OCI-LY1 (cell line): ENCODE results near the gene MMP11.

Source experiments
- H2AFZ ChIP-seq: fragments of 200-600 bp; sonication (generic), shearing (Covaris generic); 2 replicates; pipeline ENCODE4 v1.6.0; 2014; ENCODE audit warnings: antibody characterized with exemption, mild to moderate bottlenecking, low read length
- H3F3A ChIP-seq: fragments of 200-600 bp; sonication (generic), shearing (Covaris generic); 2 replicates; pipeline ENCODE4 v1.6.0; 2014; ENCODE audit warnings: mild to moderate bottlenecking, antibody characterized with exemption, low read length, moderate library complexity; ENCODE audit not compliant: insufficient read depth
- H3K27ac ChIP-seq: fragments of 200-600 bp; sonication (generic); 2 replicates; pipeline ENCODE4 v1.5.1; 2014; ENCODE audit warnings: low read length, mixed run types, mild to moderate bottlenecking, low read depth; ENCODE audit not compliant: poor library complexity, severe bottlenecking
- H3K27me3 ChIP-seq: fragments of 200-600 bp; sonication (generic); 2 replicates; pipeline ENCODE4 v1.6.0; 2014; ENCODE audit warnings: antibody characterized with exemption, mild to moderate bottlenecking, low read length, moderate library complexity; ENCODE audit not compliant: insufficient read depth
- H3K36me3 ChIP-seq: fragments of 200-600 bp; sonication (generic); 2 replicates; pipeline ENCODE4 v1.6.1; 2014; ENCODE audit warnings: mild to moderate bottlenecking, antibody characterized with exemption, low read length, moderate library complexity, mixed read lengths; ENCODE audit not compliant: insufficient read depth
- H3K4me1 ChIP-seq: fragments of 200-600 bp; sonication (generic); 2 replicates; pipeline ENCODE4 v1.5.1; 2014; ENCODE audit warnings: mild to moderate bottlenecking, low read length, moderate library complexity; ENCODE audit not compliant: insufficient read depth, severe bottlenecking
- H3K4me2 ChIP-seq: fragments of 200-600 bp; sonication (generic), shearing (Covaris generic); 2 replicates; pipeline ENCODE4 v1.6.1; 2014; ENCODE audit warnings: low read length
- H3K4me3 ChIP-seq: fragments of 200-600 bp; sonication (generic); 2 replicates; pipeline ENCODE4 v1.5.1; 2014; ENCODE audit warnings: low read length, low read depth, mild to moderate bottlenecking, mixed read lengths; ENCODE audit not compliant: poor library complexity, severe bottlenecking
- H3K79me2 ChIP-seq: fragments of 200-600 bp; shearing (Covaris generic); 2 replicates; pipeline ENCODE4 v1.6.1; 2016; ENCODE audit warnings: mixed run types, low read length, mixed read lengths; ENCODE audit not compliant: insufficient read depth
- H3K9ac ChIP-seq: fragments of 200-600 bp; sonication (generic), shearing (Covaris generic); 2 replicates; pipeline ENCODE4 v1.6.1; 2014; ENCODE audit warnings: mild to moderate bottlenecking, low read length, mixed read lengths
- H3K9me2 ChIP-seq: fragments of 200-600 bp; sonication (generic), shearing (Covaris generic); 2 replicates; pipeline ENCODE4 v1.6.1; 2014; ENCODE audit warnings: low read depth, mild to moderate bottlenecking, low read length, mixed read lengths
- H3K9me3 ChIP-seq: fragments of 200-600 bp; shearing (Covaris generic); 2 replicates; pipeline ENCODE4 v1.6.1; 2014; ENCODE audit warnings: low read length, mixed read lengths
- H4K20me1 ChIP-seq: fragments of 200-600 bp; sonication (generic), shearing (Covaris generic); 2 replicates; pipeline ENCODE4 v1.6.0; 2016; ENCODE audit warnings: mild to moderate bottlenecking, low read length; ENCODE audit not compliant: insufficient read depth
- EZH2 ChIP-seq: fragments of 200-600 bp; sonication (generic), shearing (Covaris generic); IDR thresholded peaks from 2 replicates; pipeline ENCODE4 v1.8.0; 2017; ENCODE audit warnings: borderline replicate concordance, mixed run types, mild to moderate bottlenecking, antibody characterized with exemption, low read length, moderate library complexity, mixed read lengths
- TF ChIP-seq, protein P1 (sequence below): fragments of 200-600 bp; sonication (generic), shearing (Covaris generic); IDR thresholded peaks from 2 replicates; pipeline ENCODE4 v1.5.1; 2017; ENCODE audit warnings: mild to moderate bottlenecking, antibody characterized with exemption, low read length, moderate library complexity, mixed read lengths

The MMP11 gene

DNA sequence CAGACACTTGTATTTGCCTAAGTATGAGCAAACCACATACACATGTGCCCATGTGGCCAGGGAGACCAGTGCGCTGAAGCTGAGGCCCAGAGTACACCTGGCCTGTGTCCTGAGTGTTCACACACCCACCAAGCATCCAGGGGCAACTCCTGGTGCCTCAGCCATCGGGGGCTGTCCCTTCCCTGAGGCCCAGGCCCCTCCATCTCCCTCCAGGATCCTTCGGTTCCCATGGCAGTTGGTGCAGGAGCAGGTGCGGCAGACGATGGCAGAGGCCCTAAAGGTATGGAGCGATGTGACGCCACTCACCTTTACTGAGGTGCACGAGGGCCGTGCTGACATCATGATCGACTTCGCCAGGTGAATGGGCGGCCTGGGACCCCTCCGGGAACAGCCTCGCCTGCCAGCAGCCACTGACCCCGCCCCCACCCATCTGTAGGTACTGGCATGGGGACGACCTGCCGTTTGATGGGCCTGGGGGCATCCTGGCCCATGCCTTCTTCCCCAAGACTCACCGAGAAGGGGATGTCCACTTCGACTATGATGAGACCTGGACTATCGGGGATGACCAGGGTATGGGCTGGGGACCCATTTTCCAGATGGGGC is 7.6 kb downstream of the MMP11 start:
- Histone ChIP-seq H3K9ac (no peak overlapping the region), H3K4me2 (no peak overlapping the region), H3K9me3 (no peaks in the 10 kb centered on the region), H3F3A (no peaks in the 10 kb centered on the region), H4K20me1 (no peaks in the 10 kb centered on the region), H3K4me3 (no peak overlapping the region), H3K27me3 (0 out of 2 replicates have a peak, but pooled peaks cover 4% of the 10 kb centered on the region), H3K79me2 (no peaks in the 10 kb centered on the region), H3K9me2 (no peaks in the 10 kb centered on the region), H3K4me1 (no peaks in the 10 kb centered on the region), H3K36me3 (no peaks in the 10 kb centered on the region), H3K27ac (no peak overlapping the region), H2AFZ (no peak overlapping the region)
- TF ChIP-seq, protein P1, sequence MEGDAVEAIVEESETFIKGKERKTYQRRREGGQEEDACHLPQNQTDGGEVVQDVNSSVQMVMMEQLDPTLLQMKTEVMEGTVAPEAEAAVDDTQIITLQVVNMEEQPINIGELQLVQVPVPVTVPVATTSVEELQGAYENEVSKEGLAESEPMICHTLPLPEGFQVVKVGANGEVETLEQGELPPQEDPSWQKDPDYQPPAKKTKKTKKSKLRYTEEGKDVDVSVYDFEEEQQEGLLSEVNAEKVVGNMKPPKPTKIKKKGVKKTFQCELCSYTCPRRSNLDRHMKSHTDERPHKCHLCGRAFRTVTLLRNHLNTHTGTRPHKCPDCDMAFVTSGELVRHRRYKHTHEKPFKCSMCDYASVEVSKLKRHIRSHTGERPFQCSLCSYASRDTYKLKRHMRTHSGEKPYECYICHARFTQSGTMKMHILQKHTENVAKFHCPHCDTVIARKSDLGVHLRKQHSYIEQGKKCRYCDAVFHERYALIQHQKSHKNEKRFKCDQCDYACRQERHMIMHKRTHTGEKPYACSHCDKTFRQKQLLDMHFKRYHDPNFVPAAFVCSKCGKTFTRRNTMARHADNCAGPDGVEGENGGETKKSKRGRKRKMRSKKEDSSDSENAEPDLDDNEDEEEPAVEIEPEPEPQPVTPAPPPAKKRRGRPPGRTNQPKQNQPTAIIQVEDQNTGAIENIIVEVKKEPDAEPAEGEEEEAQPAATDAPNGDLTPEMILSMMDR = no peak
- no peak for TF ChIP-seq EZH2

DNA sequence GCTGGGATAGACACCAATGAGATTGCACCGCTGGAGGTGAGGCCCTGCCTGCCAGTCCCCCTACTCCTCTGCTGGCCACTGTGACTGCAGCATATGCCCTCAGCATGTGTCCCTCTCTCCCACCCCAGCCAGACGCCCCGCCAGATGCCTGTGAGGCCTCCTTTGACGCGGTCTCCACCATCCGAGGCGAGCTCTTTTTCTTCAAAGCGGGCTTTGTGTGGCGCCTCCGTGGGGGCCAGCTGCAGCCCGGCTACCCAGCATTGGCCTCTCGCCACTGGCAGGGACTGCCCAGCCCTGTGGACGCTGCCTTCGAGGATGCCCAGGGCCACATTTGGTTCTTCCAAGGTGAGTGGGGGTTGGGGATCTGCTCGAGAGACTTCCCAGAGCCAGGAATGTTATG is 8.4 kb downstream of the MMP11 start:
- Histone ChIP-seq H3K9ac (no peak overlapping the region), H3K4me1 (peaks cover under 1% of the 10 kb centered on the region), H3K9me2 (no peaks in the 10 kb centered on the region), H3K27me3 (0 out of 2 replicates have a peak, but pooled peaks cover 4% of the 10 kb centered on the region), H3K9me3 (no peaks in the 10 kb centered on the region), H2AFZ (no peak overlapping the region), H3K36me3 (no peaks in the 10 kb centered on the region), H3F3A (no peaks in the 10 kb centered on the region), H4K20me1 (no peaks in the 10 kb centered on the region), H3K4me3 (no peak overlapping the region), H3K27ac (no peak overlapping the region), H3K79me2 (no peaks in the 10 kb centered on the region), H3K4me2 (no peak overlapping the region)
- TF ChIP-seq, protein P1 = no peak
- TF ChIP-seq EZH2 = no peak

DNA sequence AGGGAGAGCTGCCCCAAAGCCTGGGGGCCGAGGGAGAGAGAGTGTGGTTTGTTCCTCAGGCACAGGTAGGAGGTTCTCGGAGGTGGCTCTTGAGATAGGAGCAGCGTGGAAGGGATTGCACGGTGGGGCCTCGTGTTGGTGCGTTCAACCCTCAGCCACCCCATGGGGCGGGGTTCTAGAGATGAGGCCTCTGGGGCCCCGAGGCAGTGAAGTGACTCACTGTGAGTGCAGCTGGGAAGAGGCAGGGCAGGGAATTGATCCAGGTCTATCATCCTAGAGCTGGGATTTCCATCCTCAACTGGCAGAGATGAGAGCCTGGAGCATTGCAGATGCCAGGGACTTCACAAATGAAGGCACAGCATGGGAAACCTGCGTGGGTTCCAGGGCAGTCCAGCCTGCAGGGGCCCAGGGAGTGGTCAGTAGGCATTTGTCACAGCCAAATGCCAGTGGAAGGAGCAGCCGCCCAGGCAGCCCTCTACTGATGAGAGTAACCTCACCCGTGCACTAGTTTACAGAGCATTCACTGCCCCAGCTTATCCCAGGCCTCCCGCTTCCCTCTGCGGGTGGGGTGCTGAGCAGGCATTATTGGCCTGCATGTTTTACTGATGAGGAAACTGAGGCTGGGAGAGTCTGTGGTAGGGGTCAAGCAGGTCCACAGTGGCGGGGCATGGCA is 9.0 kb downstream of the MMP11 start:
- no peak overlapping the region for H3K9ac ChIP-seq
- H3K4me3 ChIP-seq = no peak overlapping the region
- H3K27me3 ChIP-seq = 0 out of 2 replicates have a peak, but pooled peaks cover 4% of the 10 kb centered on the region
- no peak overlapping the region for H3K4me2 ChIP-seq
- TF ChIP-seq, protein P1 = no peak
- TF ChIP-seq EZH2 = no peak
- no peaks in the 10 kb centered on the region for H4K20me1 ChIP-seq
- no peaks in the 10 kb centered on the region for H3F3A ChIP-seq
- no peaks in the 10 kb centered on the region for H3K36me3 ChIP-seq
- H3K9me3 ChIP-seq = no peaks in the 10 kb centered on the region
- H2AFZ ChIP-seq = no peak overlapping the region
- no peak overlapping the region for H3K27ac ChIP-seq
- no peaks in the 10 kb centered on the region for H3K79me2 ChIP-seq
- peaks cover 6% of the 10 kb centered on the region for H3K4me1 ChIP-seq
- H3K9me2 ChIP-seq = no peaks in the 10 kb centered on the region
